IMR-90 (cell line): ENCODE measurements around the gene PLXNA4. TPM values are rescaled to one million over a fixed set of nuclear protein-coding genes. Genes with fewer than 3 reads are reported as not detected.

Experiments
- ATAC-seq: fragments of 200-7000 bp; cut with Tn5 transposase; 2 replicates; pipeline ENCODE4 v1.9.1; 2020; ENCODE audit warnings: low read depth, mild to moderate bottlenecking, moderate library complexity
- BruUV-seq: library from RNA; stranded (reverse); fragments of 400-500 nt; replicated peaks from 2 replicates; lab custom pipeline; 2021; lab: Mats Ljungman, UMichigan
- CTCF ChIA-PET: fragments of 300-600 bp; formaldehyde crosslinking; extraction: SDS; loops from one replicate; lab custom pipeline; 2021; ENCODE audit warnings: antibody characterized with exemption; lab: Yijun Ruan, JAX
- POLR2A ChIA-PET: fragments of 300-600 bp; sonication (Branson Sonifier 250); formaldehyde crosslinking; loops from one replicate; lab custom pipeline; 2022; ENCODE audit warnings: antibody characterized with exemption; ENCODE audit not compliant: unreplicated experiment; lab: Charles Lee
- DNase-seq: peaks from one replicate; pipeline ENCODE4 v3.0.0; 2013
- H2AFZ ChIP-seq: replicated peaks from 2 replicates; pipeline ENCODE3; 2013; ENCODE audit warnings: low read length, mild to moderate bottlenecking; ENCODE audit not compliant: poor library complexity
- H2AK5ac ChIP-seq: 2 replicates; pipeline ENCODE4 v1.6.1; 2013; ENCODE audit warnings: low read depth, low read length, inconsistent platforms
- H2AK9ac ChIP-seq: replicated peaks from 2 replicates; pipeline ENCODE3; 2013; ENCODE audit warnings: mild to moderate bottlenecking, low read depth, low read length, moderate library complexity; ENCODE audit not compliant: poor library complexity
- H2BK120ac ChIP-seq: 2 replicates; pipeline ENCODE4 v1.6.1; 2013; ENCODE audit warnings: low read depth, low read length, inconsistent platforms
- H2BK15ac ChIP-seq: 3 replicates; pipeline ENCODE4 v1.6.1; 2013; ENCODE audit warnings: low read depth, low read length, inconsistent platforms
- H2BK20ac ChIP-seq: 2 replicates; pipeline ENCODE4 v1.6.1; 2013; ENCODE audit warnings: low read depth, mild to moderate bottlenecking, inconsistent platforms, low read length, moderate library complexity
- H2BK5ac ChIP-seq: 2 replicates; pipeline ENCODE4 v1.6.1; 2013; ENCODE audit warnings: mild to moderate bottlenecking, low read depth, low read length, inconsistent platforms; ENCODE audit not compliant: poor library complexity, severe bottlenecking
- H3K14ac ChIP-seq: replicated peaks from 2 replicates; pipeline ENCODE4 v1.6.1; 2013; ENCODE audit warnings: low read depth, low read length, inconsistent platforms
- H3K18ac ChIP-seq: 2 replicates; pipeline ENCODE4 v1.6.1; 2013; ENCODE audit warnings: low read depth, low read length, control low read depth
- H3K23ac ChIP-seq: 2 replicates; pipeline ENCODE4 v1.6.1; 2013; ENCODE audit warnings: low read depth, low read length, inconsistent platforms
- H3K27ac ChIP-seq: 2 replicates; pipeline ENCODE4 v1.5.1; 2013; ENCODE audit warnings: mild to moderate bottlenecking, control low read depth, low read length; ENCODE audit not compliant: insufficient read depth
- H3K27me3 ChIP-seq: 2 replicates; pipeline ENCODE4 v1.6.1; 2013; ENCODE audit warnings: low read length; ENCODE audit not compliant: control insufficient read depth, insufficient read depth
- H3K36me3 ChIP-seq: 2 replicates; pipeline ENCODE4 v1.6.1; 2013; ENCODE audit warnings: low read length, mixed read lengths; ENCODE audit not compliant: control insufficient read depth, insufficient read depth
- H3K4ac ChIP-seq: 2 replicates; pipeline ENCODE4 v1.6.1; 2013; ENCODE audit warnings: low read depth, low read length, inconsistent platforms
- H3K4me1 ChIP-seq: 2 replicates; pipeline ENCODE4 v1.6.1; 2013; ENCODE audit warnings: low read length, mixed read lengths; ENCODE audit not compliant: control insufficient read depth, insufficient read depth
- H3K4me2 ChIP-seq: 2 replicates; pipeline ENCODE4 v1.6.1; 2013; ENCODE audit warnings: low read depth, mild to moderate bottlenecking, control low read depth, low read length, moderate library complexity
- H3K4me3 ChIP-seq: 2 replicates; pipeline ENCODE4 v1.5.1; 2013; ENCODE audit warnings: low read depth, mild to moderate bottlenecking, control low read depth, low read length, moderate library complexity; ENCODE audit not compliant: insufficient read depth
- H3K56ac ChIP-seq: 2 replicates; pipeline ENCODE4 v1.6.1; 2013; ENCODE audit warnings: low read length, inconsistent platforms; ENCODE audit not compliant: insufficient read depth; ENCODE audit errors: extremely low read depth
- H3K79me1 ChIP-seq, 2 experiments: 2 replicates each; pipeline ENCODE4 v1.6.1; 2013; ENCODE audit warnings: low read length in 2 of 2, inconsistent platforms in 1 of 2, low read depth in 1 of 2
- H3K9ac ChIP-seq: 2 replicates; pipeline ENCODE4 v1.6.1; 2013; ENCODE audit warnings: low read depth, low read length, control low read depth
- H3K9me1 ChIP-seq: 2 replicates; pipeline ENCODE4 v1.6.1; 2013; ENCODE audit warnings: low read length, inconsistent platforms; ENCODE audit not compliant: insufficient read depth
- H3K9me3 ChIP-seq: 2 replicates; pipeline ENCODE4 v1.6.1; 2013; ENCODE audit warnings: low read length; ENCODE audit not compliant: control insufficient read depth, insufficient read depth
- H4K20me1 ChIP-seq: 2 replicates; pipeline ENCODE4 v1.6.1; 2013; ENCODE audit warnings: low read length, inconsistent platforms; ENCODE audit not compliant: insufficient read depth
- H4K5ac ChIP-seq: 2 replicates; pipeline ENCODE4 v1.6.1; 2013; ENCODE audit warnings: mild to moderate bottlenecking, low read depth, low read length, control low read depth
- H4K8ac ChIP-seq, 2 experiments: 2 replicates each; pipeline ENCODE4 v1.6.1; 2013; ENCODE audit warnings: low read depth in 2 of 2, low read length in 2 of 2, control low read depth in 1 of 2, inconsistent platforms in 1 of 2
- H4K91ac ChIP-seq: 2 replicates; pipeline ENCODE4 v1.6.1; 2013; ENCODE audit warnings: low read depth, low read length, inconsistent platforms; ENCODE audit not compliant: insufficient read depth
- MAFK ChIP-seq: IDR thresholded peaks from 2 replicates; pipeline ENCODE4 v1.6.1; 2012; ENCODE audit warnings: low read depth, low read length, improper control_type of control experiment
- WGBS, 2 experiments: methylation state at CpG; one replicate each; pipeline versions ENCODE4 v1.1.5 to v1.1.7; 2013; ENCODE audit warnings: missing lambda C conversion rate in 2 of 2; ENCODE audit not compliant: insufficient read length in 1 of 2; ENCODE audit errors: extremely low coverage in 2 of 2; 5-methylcytosine and 5-hydroxymethylcytosine counted together
- dilution Hi-C: fragments of 300-500 bp; cut with HindIII; formaldehyde crosslinking; loops from one replicate; pipeline ENCODE4 v1.14.3; 2018; ENCODE audit warnings: low sequenced_read_pairs; ENCODE audit not compliant: unreplicated experiment
- in situ Hi-C: fragments of 300-500 bp; cut with MboI; formaldehyde crosslinking; loops from 3 replicates; pipeline ENCODE4 v1.14.3; 2019; ENCODE audit warnings: low sequenced_read_pairs, inconsistent platforms, mixed read lengths
- intact Hi-C: fragments of 100-400 bp; cut with micrococcal nuclease; formaldehyde crosslinking; loops from 2 replicates; pipeline ENCODE4 v1.10.0; 2022
- polyA plus RNA-seq, 3 experiments: library from polyadenylated mRNA; depleted of rRNA; stranded (reverse); fragments of >200 nt; gene quantifications; 2 replicates each; pipeline ENCODE4 v1.2.3, GENCODE V29; 2012; ENCODE audit warnings: low replicate concordance in 1 of 3
- total RNA-seq: library from RNA; depleted of rRNA; stranded (reverse); fragments of >200 nt; gene quantifications from 2 replicates; pipeline ENCODE4 v1.2.3, GENCODE V29; 2012
- TF ChIP-seq, protein P1 (sequence below): fragments of 150-350 bp; IDR thresholded peaks from 2 replicates; pipeline ENCODE4 v1.6.1; 2017; ENCODE audit warnings: mild to moderate bottlenecking, antibody characterized with exemption, low read length, low read depth

The PLXNA4 gene
- total and polyA plus RNA-seq, 2 of the 4 experiments (the other 2 are of a cell fraction) = under 0.01 TPM

- no peak overlapping the region for H3K9ac ChIP-seq
- no peak overlapping the region for H3K4ac ChIP-seq
- DNase-seq (no peak), ATAC-seq (no peak)
- ChIA-PET POLR2A (no interaction called here), CTCF (no interaction called here)
- no peaks in the 10 kb centered on the region for H3K79me1 ChIP-seq
- dilution Hi-C loops (no loop called here), intact Hi-C loops (no loop called here), in situ Hi-C loops (no loop called here)
- no peak overlapping the region for H2AK5ac ChIP-seq
- no peaks in the 10 kb centered on the region for H3K36me3 ChIP-seq
- no peak overlapping the region for H3K56ac ChIP-seq
- H3K4me3 ChIP-seq = no peak overlapping the region
- no peak overlapping the region for H3K4me2 ChIP-seq
- H4K5ac ChIP-seq = no peak overlapping the region
- no peaks in the 10 kb centered on the region for H3K9me1 ChIP-seq
- no peak overlapping the region for H4K91ac ChIP-seq
- TF ChIP-seq MAFK = no peak
- TF ChIP-seq, protein P1, sequence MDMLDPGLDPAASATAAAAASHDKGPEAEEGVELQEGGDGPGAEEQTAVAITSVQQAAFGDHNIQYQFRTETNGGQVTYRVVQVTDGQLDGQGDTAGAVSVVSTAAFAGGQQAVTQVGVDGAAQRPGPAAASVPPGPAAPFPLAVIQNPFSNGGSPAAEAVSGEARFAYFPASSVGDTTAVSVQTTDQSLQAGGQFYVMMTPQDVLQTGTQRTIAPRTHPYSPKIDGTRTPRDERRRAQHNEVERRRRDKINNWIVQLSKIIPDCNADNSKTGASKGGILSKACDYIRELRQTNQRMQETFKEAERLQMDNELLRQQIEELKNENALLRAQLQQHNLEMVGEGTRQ = no peak
- no peaks in the 10 kb centered on the region for H4K20me1 ChIP-seq
- H3K14ac ChIP-seq = no peak overlapping the region
- BruUV-seq = no TSS peak
- no peak overlapping the region for H3K27ac ChIP-seq
- no peaks in the 10 kb centered on the region for H3K27me3 ChIP-seq
- no peak overlapping the region for H2BK15ac ChIP-seq
- no peak overlapping the region for H2AK9ac ChIP-seq
- no peak overlapping the region for H3K23ac ChIP-seq
- no peak overlapping the region for H3K18ac ChIP-seq
- WGBS, 2 experiments = 88% methylated on average over 5 of the region's 8 CpGs; no CpG with 5 or more reads in 1 of the 2 experiments
- no peak overlapping the region for H2BK120ac ChIP-seq
- no peak overlapping the region for H2BK5ac ChIP-seq
- no peak overlapping the region for H2BK20ac ChIP-seq
- H4K8ac ChIP-seq = no peak overlapping the region
- H2AFZ ChIP-seq = no peak overlapping the region
- no peaks in the 10 kb centered on the region for H3K4me1 ChIP-seq
- no peaks in the 10 kb centered on the region for H3K9me3 ChIP-seq
Measured at GRCh38 chr7:132392713-132393112, 183.6 kb downstream of the PLXNA4 start.
